Calu3 (cell line): ENCODE results near the gene LVRN. TPM values are rescaled to one million over a fixed set of nuclear protein-coding genes. Genes with fewer than 3 reads are reported as not detected.
A peak's percentile ranks its signal among the peaks of the same experiment; 100 is the strongest.

Experiments
- BruUV-seq: library from RNA; stranded (reverse); fragments of 400-500 nt; replicated peaks from 2 replicates; lab custom pipeline; 2021; lab: Mats Ljungman, UMichigan
- CTCF ChIA-PET: fragments of 300-600 bp; sonication (Branson Sonifier 250); formaldehyde crosslinking; loops from one replicate; lab custom pipeline; 2022; ENCODE audit warnings: antibody characterized with exemption; lab: Charles Lee
- DNase-seq: peaks from one replicate; pipeline ENCODE4 v3.0.0; 2022
- H3K27ac Mint-ChIP-seq: one replicate; pipeline ENCODE4 v1.8.0; 2022; ENCODE audit warnings: mixed read lengths; ENCODE audit not compliant: unreplicated experiment
- H3K27me3 Mint-ChIP-seq: one replicate; pipeline ENCODE4 v1.8.0; 2022; ENCODE audit warnings: mixed read lengths; ENCODE audit not compliant: unreplicated experiment
- H3K36me3 Mint-ChIP-seq: one replicate; pipeline ENCODE4 v1.8.0; 2022; ENCODE audit warnings: mild to moderate bottlenecking, moderate library complexity, mixed read lengths; ENCODE audit not compliant: insufficient read depth, unreplicated experiment
- H3K4me1 Mint-ChIP-seq: one replicate; pipeline ENCODE4 v1.8.0; 2022; ENCODE audit warnings: mild to moderate bottlenecking, low read depth, mixed read lengths; ENCODE audit not compliant: unreplicated experiment
- H3K4me3 Mint-ChIP-seq: one replicate; pipeline ENCODE4 v1.8.0; 2022; ENCODE audit warnings: mild to moderate bottlenecking, low read depth, moderate library complexity, mixed read lengths; ENCODE audit not compliant: unreplicated experiment
- H3K9me3 Mint-ChIP-seq: one replicate; pipeline ENCODE4 v1.8.0; 2022; ENCODE audit warnings: low read depth, mixed read lengths; ENCODE audit not compliant: unreplicated experiment
- intact Hi-C: fragments of 100-400 bp; cut with micrococcal nuclease; formaldehyde crosslinking; loops from one replicate; pipeline ENCODE4 v1.10.0; 2022; ENCODE audit not compliant: unreplicated experiment
- total RNA-seq: library from RNA; stranded (reverse); gene quantifications from 2 replicates; pipeline ENCODE4 v1.2.3, GENCODE V29; 2022
- TF ChIP-seq, protein P1 (sequence below): fragments of 200-600 bp; IDR thresholded peaks from one replicate; pipeline ENCODE4 v1.8.0; 2022; ENCODE audit warnings: antibody characterized with exemption; ENCODE audit not compliant: unreplicated experiment

The LVRN gene
- total RNA-seq, 1 experiment from 2014 or later: 0.14 TPM

DNA sequence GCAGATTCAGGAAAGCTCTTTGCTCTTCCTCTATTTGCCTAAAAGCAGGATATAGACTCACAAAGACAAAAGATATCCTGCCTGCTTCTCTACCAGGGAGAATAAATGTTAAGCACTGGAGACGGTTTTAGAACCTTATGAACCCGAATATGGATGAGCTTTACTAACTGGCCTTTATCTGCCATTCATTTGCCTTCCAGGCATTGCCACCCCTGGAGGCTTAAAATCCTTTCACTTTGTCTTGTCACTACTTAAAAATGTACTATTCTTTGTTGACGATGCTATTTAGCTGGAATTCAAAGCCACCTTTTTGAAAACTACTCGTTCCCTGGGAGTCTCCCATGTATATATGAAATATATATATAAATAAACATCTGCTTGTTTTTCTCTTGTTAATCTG lies 23.2 kb upstream of the LVRN start:
- Mint-ChIP-seq H3K27me3 (no peaks in the 10 kb centered on the region), H3K9me3 (peaks cover 7% of the 10 kb centered on the region), H3K27ac (no peak overlapping the region), H3K36me3 (no peaks in the 10 kb centered on the region), H3K4me3 (no peak overlapping the region), H3K4me1 (peaks cover 12% of the 10 kb centered on the region)
- TF ChIP-seq, protein P1, sequence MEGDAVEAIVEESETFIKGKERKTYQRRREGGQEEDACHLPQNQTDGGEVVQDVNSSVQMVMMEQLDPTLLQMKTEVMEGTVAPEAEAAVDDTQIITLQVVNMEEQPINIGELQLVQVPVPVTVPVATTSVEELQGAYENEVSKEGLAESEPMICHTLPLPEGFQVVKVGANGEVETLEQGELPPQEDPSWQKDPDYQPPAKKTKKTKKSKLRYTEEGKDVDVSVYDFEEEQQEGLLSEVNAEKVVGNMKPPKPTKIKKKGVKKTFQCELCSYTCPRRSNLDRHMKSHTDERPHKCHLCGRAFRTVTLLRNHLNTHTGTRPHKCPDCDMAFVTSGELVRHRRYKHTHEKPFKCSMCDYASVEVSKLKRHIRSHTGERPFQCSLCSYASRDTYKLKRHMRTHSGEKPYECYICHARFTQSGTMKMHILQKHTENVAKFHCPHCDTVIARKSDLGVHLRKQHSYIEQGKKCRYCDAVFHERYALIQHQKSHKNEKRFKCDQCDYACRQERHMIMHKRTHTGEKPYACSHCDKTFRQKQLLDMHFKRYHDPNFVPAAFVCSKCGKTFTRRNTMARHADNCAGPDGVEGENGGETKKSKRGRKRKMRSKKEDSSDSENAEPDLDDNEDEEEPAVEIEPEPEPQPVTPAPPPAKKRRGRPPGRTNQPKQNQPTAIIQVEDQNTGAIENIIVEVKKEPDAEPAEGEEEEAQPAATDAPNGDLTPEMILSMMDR: no peak
- intact Hi-C loops: no loop called here
- BruUV-seq: no TSS peak
- DNase-seq: no peak
- CTCF ChIA-PET: no interaction called here

DNA sequence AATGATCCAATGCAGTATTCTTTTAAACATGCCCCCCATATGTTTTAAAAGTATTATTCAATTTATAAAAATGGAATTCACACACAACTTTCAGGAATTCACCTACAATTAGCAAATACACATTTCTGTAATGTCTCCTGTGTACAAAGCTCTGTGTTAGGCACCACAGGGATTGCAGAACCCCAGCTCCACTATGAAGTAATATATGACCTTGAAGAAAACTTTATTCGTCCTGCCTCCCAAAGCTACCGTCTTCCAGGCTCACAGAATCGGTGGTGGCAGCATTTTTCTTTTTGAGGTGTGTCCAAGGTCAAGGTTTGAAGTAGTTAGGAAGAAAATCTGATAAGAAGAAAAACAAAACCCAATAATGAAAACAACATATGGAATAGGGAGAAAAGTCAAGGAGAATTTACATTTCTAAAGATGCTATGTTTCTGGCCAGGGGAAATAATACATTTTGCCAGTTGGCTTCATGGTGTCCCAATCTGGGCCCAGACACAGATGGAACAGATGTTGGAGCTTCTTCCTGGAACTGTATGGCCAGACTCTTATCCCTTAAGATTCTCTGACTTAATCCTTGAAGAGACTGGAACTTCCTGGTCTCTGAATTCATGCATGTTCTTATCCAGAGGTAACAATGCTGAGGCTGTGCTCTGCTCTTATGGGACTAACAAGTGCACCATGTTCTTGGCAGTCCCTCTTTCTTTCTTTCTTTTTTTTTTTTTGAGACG lies 22.0 kb upstream of the LVRN start:
- intact Hi-C loops: no loop called here
- Mint-ChIP-seq H3K4me1 (peaks cover 12% of the 10 kb centered on the region), H3K9me3 (peaks cover 5% of the 10 kb centered on the region), H3K4me3 (no peak overlapping the region), H3K36me3 (no peaks in the 10 kb centered on the region), H3K27me3 (no peaks in the 10 kb centered on the region), H3K27ac (no peak overlapping the region)
- BruUV-seq: no TSS peak
- TF ChIP-seq, protein P1: no peak
- no peak for DNase-seq
- CTCF ChIA-PET: no interaction called here

GRCh38 chr5:115941051-115941675 lies 21.1 kb upstream of the LVRN start:
- TF ChIP-seq, protein P1: no peak
- H3K36me3 Mint-ChIP-seq: no peaks in the 10 kb centered on the region
- peaks cover 5% of the 10 kb centered on the region for H3K9me3 Mint-ChIP-seq
- CTCF ChIA-PET: no interaction called here
- H3K4me1 Mint-ChIP-seq: peaks cover 12% of the 10 kb centered on the region
- intact Hi-C loops: no loop called here
- H3K27me3 Mint-ChIP-seq: no peaks in the 10 kb centered on the region
- no TSS peak for BruUV-seq
- DNase-seq: peak; percentile 14
- H3K27ac Mint-ChIP-seq: peak overlapping the region; percentile 90
- H3K4me3 Mint-ChIP-seq: no peak overlapping the region

DNA sequence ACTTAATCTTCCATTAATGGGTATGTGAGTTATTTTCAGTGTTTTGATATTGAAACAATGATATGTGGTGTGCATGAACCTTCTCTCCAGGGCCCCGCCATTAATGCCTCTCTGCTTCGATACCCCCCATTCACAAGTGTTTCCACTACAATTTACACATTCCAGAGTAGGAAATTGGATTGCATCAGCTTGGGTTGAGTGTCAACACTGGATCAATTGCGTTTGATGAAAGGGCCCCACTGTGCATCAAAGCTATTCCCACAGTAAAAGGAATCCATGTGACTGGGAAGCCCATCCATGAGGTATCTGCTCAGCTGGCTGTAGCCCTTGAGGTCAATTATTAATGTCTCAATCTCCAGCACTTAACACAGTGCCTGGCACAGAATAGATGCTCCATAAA lies 17.8 kb upstream of the LVRN start:
- intact Hi-C loops: no loop called here
- peaks cover 5% of the 10 kb centered on the region for H3K9me3 Mint-ChIP-seq
- no peaks in the 10 kb centered on the region for H3K36me3 Mint-ChIP-seq
- H3K27me3 Mint-ChIP-seq: no peaks in the 10 kb centered on the region
- no peak for DNase-seq
- CTCF ChIA-PET: no interaction called here
- no peak overlapping the region for H3K27ac Mint-ChIP-seq
- BruUV-seq: no TSS peak
- TF ChIP-seq, protein P1: no peak
- H3K4me3 Mint-ChIP-seq: no peak overlapping the region
- peaks cover 12% of the 10 kb centered on the region for H3K4me1 Mint-ChIP-seq
